Inferior parietal cortex (tissue), 1 donor: Measurements from ENCODE around the gene RAB4B.
"Not testable (repeated sequence)": the region's sequence is repeated elsewhere in the genome, so short reads cannot be mapped to it uniquely, and the experiment has no call there.

Source experiments
- DNase-seq: peaks from one replicate; pipeline ENCODE4 v3.0.0-alpha.2; 2016; ENCODE audit errors: extremely low spot score

RAB4B gene

DNA sequence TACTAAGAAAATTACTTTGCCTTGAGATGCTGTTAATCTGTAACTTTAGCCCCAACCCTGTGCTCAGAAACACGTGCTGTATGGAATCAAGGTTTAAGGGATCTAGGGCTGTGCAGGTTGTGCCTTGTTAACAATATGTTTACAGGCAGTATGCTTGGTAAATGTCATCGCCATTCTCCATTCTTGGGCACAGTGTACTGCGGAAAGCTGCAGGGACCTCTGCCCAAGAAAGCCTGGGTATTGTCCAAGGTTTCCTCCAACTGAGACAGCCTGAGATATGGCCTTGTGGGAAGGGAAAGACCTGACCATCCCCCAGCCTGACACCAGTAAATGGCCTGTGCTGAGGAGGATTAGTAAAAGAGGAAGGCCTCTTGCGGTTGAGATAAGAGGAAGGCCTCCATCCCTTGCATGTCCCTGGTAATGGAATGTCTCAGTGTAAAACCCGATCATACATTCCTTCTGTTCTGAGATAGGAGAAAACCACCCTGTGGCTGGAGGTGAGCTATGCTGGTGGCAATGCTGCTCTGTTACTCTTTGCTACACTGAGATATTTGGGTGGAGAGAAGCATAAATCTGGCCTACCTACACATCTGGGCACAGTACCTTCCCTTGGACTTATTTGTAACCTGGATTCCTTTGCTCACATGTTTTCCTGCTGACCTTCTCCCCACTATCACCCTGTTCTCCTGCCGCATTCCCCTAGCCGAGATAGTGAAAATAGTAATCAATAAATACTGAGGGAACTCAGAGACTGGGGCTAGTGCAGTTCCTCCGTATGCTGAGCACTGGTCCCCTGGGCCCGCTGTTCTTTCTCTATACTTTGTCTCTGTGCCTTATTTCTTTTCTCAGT, 44.9 kb downstream of the RAB4B start:
- not testable (repeated sequence) for DNase-seq

DNA sequence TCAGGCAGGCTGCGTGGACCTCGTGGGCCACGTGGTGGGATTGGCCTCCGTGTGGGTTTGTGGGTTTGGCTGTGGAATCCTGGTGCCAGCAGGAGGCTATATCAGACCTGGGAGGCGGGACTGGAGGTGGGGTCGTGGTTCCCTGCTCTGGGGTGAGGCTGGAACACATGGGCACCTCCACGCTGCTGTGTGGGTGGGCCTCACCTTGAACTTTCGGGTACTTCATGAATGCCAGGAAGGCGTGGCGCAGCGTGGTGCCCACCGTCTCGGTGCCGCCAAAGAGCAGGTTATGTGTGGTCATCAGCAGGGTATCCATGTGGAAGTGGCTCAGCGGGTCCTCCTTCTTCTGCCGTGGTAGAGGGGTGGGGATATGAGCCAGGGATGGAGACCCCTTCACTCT, 46.9 kb downstream of the RAB4B start:
- not testable (repeated sequence) for DNase-seq

DNA sequence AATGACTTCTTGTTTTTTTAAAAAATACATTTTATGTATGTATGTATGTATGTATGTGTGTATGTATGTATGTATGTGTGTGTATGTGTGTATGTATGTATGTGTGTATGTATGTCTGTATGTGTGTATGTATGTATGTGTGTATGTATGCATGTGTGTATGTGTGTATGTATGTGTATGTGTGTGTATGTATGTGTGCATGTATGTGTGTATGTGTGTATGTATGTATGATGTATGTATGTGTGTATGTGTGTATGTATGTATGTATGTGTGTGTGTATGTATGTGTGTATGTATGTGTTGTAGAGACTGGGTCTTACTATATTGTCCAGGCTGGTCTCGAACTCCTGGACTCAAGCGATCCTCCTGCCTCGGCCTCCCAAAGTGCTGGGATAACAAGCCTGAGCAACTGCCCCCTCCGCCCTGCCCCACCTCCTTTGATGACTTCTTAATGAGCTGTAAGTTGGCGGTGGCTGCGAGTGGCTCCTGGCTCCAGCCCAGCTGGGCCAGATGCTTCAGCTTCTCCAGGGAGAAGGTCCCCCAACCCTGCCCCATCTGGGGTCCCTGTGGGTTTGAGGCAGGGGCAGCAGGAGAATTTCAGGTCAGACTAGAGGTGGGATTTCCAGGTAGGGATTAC, 47.5 kb downstream of the RAB4B start:
- DNase-seq: not testable (repeated sequence)

DNA sequence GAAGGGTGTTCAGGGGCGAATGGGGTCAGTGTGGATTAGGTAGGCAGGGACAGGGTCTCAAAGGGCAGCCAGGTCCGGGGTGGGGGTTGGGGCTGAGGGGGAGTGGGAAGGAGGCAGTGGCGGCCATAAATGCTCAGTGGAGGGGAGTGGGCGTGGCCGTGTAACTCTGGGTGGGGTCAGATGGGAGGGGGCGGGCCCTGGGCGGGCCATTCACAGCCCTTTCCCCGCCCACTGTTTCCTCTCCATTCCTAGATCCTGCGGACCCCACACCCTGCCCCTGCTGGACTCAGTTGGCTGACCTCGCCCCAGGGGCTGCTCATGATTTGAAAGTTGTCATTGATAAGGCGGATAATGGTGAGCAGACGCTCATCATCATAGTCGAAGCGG, 48.3 kb downstream of the RAB4B start:
- DNase-seq: not testable (repeated sequence)

DNA sequence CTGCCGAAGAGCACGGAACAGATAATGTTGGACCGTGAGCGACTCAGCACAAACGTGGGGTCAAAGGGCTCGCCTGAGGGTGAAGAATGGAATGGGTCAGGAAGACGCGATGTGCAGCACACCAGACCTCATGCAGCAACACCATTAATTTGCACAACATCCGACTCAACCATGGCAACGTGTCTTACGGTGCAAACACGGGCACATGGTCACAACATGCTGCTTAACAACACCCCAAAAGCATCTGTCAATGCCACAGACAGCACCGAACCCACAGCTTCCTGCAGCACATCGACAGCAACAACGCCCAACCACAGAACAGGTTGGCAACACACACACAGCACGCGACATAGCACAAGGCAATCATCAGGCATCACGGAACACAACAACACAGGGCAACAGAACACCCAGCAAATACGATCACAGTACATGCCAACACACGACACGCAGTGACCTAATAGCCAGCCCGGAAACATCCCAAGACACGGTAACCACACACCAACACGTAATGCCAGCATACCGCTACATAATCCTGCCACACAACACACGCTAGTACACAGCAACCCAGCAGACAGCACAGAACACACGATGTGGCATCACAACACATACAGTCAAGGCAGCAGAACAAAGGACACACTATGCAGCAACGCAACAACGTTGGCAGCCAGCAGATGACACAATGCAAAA, 48.8 kb downstream of the RAB4B start:
- not testable (repeated sequence) for DNase-seq

DNA sequence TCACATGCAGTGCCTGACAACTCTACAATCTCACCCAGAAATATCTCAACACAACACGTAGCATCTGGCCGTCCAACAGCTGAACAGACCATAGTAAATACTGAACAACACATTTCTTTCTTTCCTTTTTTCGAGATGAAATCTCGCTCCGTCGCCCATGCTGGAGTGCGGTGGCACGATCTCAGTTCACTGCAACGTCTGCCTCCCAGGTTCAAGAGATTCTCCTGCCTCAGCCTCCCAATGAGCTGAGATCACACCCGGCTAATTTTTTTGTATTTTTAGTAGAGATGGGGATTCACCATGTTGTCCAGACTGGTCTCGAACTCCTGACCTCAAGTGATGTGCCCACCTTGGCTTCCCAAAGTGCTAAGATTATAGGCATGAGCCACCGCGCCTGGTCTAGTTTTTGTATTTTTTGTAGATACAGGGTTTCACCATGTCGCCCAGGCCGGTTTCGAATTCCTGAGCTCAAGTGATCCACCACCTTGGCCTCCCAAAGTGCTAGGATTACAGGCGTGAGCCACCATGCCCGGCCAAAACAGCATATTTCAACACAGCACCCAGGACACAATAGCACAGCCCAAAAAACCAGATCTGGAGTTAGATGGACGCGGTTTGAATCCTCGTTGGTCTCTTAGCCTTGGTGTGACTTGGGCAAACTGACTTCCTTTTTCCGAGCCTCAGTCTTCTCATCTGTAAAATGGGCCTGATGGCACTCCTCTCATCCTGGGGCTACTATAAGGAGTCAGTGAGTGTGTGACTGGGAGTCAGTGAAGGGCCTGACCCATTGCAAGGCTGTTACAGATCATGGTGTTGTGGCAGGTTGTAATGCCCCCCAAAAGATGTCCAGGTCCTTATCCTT, 49.6 kb downstream of the RAB4B start:
- no peak for DNase-seq

DNA sequence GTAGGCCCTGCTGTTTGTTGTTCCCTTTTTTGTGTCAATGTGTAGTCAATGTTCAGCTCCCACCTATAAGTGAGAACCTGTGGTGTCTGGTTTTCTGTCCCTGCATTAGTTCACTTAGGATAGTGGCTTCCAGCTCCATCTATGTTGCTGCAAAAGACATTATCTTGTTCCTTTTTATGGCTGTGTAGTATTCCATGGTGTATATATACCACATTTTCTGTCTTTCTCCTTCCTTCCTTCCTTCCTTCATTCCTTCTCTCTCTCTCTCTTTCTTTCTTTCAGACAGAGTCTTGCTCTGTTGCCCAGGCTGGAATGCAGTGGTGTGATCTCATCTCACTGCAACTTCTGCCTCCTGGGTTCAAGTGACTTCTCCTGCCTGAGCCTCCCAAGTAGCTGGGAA, 51.2 kb downstream of the RAB4B start:
- DNase-seq: no peak

DNA sequence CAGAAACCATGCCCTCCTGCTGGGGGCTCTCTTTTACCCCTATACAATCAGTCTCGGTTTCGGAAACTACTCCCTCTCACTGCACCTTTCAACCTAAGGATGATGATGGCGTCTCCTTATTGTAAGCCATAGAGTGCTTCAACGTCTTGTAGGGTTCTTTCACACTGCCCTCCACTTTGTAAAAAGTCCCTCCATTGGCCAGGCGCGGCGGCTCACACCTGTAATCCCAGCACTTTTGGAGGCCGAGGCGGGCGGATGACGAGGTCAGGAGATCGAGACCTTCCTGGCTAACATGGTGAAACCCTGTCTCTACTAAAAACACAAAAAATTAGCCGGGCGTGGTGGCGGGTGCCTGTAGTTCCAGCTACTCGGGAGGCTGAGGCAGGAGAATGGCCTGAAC, 52.7 kb downstream of the RAB4B start:
- DNase-seq: not testable (repeated sequence)

DNA sequence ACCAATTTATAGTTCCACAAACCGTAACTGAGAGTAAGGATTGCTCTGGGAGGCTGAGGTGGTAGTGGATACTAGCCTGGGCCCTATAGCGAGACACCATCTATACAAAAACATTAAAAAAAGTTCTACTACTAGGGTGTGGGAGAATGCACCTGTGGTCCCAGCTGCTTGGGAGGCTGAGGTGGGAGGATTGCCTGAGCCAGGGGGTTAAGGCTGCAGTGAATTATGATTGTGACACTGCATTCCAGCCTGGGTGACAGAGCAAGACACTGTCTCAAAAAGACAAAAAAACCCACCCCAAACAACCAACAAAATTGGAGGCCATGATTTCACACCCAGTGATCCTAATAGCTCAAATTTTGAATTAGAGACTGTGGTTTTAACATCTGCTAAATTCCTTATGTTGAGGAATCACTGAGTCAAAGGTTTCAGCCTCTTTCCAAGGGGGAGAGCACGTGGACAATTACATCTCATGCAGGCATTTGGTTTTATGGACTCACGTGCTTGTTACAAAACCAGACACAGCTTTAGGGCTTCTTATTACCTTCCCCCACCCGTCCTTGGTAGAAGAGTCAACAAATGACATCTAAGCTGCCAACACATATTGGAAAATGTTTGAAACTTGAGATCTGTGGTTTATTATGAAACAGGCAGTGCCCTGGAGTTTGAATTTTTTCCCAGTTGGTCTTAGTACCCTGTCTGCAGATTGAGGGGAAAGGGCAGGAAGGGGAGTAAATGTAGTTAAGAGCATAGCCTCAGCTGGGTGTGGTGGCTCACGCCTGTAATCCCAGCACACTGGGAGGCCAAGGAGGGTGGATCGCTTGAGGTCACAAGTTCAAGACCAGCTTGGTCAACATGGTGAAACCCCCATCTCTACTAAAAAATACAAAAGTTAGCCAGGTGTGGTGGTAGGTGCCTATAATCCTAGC, 53.7 kb downstream of the RAB4B start:
- DNase-seq: no peak

DNA sequence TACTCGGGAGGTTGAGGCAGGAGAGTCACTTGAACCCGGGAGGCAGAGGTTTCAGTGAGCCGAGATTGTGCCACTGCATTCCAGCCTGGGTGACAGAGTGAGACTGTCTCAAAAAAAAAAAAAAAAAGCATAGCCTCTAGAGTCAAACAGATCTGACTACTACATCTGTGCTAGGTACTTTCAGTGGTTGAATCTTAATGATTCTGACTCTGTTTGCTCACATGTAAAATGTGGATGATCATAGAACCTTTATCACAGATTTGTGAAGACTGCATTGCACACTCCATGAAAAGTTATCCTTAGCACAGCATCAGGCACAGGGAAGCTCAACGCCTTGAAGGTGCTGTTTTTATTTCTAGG, 54.4 kb downstream of the RAB4B start:
- DNase-seq: not testable (repeated sequence)

DNA sequence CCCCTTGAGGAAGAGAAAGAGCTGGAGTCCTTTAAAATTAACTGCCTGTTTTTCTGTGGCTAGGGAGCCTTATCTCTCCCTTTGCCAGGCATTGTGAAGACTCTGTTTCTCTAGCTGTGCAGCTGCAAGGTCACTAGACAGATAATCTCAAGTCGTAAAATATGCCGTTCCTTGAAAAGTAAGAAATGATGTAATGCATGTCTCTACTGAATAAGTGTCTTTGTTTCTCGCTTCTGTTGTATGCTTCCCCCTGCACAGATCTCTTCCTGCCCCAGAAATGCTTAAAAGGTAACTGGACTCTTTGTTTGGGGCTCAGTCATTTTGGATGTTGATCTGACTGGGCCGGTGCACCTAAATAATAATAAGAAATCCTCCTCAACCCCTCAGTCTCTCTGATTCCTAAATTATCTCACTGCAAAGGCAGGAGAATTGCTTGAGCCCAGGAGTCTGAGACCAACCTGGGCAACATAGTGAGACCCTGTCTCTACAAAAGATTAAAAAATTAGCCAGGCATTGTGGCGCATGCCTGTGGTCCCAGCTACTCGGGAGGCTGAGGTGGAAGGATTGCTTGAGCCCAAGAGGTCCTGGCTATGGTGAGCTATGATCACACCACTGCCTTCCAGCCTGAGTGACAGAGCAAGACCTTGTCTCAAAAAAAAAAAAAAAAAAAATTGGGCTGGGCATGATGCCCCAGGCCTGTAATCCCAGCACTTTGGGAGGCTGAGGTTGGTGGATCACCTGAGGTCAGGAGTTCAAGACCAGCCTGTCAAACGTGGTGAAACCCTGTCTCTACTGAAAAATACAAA, 55.9 kb downstream of the RAB4B start:
- peak; percentile 6 for DNase-seq

DNA sequence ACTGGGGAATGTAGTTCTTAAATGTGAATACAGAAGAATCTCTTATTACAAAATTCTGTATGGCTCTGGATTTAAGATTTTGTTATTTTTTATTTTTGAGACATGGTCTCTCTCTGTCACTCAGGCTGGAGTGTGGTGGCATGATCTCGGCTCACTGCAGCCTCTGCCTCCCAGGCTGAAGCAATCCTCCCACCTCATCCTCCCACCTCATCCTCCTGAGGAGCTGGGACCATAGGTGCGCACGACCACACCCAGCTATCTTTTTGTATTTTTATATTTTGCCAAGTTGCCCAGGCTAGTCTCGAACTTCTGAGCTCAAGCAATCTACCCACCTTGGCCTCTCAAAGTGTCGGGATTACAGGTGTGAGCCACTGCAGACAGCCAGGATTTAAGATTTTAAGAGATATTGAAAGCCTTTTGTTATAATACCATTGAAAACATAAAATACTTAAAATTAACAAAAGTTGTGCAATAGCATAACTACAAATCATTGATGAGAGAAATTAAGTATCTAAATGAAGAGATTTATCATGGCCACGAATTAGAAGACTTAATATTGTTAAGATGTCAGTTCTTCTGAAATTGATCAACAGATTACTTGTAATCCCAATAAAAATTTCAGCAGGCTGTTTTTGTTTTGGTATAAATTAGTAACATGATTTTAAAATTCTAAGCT, 58.8 kb downstream of the RAB4B start:
- no peak for DNase-seq

DNA sequence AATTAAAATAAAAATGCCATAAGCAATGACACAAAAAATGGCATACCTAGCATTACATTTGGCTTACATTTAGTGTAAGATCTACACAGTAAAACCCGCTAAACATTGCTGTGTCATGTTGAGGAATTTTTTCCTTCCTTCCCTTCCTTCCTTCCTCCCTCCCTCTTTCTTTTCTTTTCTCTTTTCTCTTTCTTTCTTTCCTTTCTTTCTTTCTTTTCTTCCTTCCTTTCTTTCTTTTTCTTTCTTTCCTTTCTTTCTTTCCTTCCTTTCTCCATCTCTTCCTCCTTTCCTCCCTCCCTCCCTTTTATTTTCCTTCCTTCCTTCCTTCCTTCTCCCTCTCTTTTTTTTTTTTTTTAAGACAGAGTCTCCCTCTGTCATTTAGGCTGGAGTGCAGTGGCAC, 60.4 kb downstream of the RAB4B start:
- DNase-seq: not testable (repeated sequence)

DNA sequence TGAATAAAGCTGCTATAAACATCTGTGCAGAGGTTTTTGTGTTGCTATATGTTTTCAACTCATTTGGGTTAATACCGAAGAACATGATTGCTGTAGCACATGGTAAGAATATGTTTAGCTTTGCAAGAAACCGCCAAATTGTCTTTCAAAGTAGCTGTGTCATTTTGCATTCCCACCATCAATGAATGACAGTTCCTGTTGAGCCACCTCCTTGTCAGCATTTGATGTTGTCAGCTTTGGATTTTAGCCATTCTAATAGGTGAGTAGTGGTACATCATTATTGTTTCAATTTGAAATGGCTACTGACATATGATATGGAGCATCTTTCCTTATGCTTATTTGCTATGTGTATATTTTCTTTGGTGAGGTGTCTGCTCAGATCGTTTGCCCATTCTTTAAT, 64.0 kb downstream of the RAB4B start:
- DNase-seq: not testable (repeated sequence)

DNA sequence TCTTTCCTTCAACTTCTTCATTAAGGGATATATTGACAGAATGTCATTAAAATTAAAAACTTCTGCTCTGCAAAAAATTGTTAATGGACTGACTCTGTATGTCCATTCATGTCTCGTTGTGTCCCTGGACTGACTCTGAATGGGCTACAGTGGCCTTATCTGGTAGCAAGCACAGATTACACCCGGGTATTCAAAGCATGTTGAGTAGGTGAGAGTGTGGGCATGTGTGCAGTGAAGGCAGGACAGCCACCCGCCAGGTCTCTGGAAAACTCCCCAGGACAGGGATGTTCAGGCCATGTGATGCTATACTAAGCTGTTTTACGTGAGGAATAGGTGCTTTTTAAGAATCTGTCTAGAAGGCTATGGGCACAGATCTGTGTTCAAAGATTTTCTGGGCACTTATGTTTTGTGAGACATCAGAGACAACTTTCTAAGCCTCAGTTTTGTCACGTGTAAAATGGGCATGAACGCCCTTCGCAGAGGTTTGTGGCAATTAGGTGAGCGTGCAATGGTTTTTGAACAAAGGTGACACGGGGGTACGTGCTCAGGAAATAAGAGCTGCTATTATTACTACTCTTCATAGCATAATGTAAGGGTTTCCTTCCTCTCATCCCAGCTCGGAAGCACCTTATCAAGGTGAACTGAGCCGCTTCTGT, 65.1 kb downstream of the RAB4B start:
- not testable (repeated sequence) for DNase-seq

DNA sequence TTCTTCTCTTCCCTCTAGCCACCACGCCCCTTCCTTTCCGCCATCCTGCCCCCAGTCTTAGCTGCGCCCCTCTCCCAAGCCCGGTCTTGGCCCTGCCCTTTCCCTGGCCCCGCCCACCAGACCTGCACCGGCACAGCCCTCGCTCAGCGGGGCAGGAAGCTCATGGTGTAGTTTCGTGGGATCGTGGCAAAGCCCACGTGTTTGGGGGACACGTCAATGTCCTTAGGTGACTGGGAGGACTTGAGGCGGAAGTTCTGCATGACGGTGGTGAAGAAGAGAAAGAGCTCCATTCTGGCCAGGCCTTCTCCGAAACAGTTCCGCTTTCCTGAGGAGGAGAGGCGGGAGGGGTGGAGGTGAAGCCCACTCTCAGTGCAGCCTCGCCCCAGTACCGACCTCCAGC, 65.6 kb downstream of the RAB4B start:
- DNase-seq: not testable (repeated sequence)
